HepG2 (cell line): ENCODE data around the gene IL1RAPL1. TPM values are rescaled to one million over a fixed set of nuclear protein-coding genes. Genes with fewer than 3 reads are reported as not detected.

Experiments used
- ATAC-seq: fragments of 200-7000 bp; cut with Tn5 transposase; 3 replicates; pipeline ENCODE4 v1.9.1; 2020; ENCODE audit warnings: mild to moderate bottlenecking, moderate library complexity
- BruUV-seq: library from RNA; stranded (reverse); fragments of 400-500 nt; replicated peaks from 2 replicates; lab custom pipeline; 2021; lab: Mats Ljungman, UMichigan
- CTCF ChIA-PET: fragments of 300-600 bp; formaldehyde crosslinking; extraction: SDS; loops from one replicate; lab custom pipeline; 2021; ENCODE audit warnings: low total read pairs, inconsistent platforms, low intra/inter-chr PET ratio; lab: Yijun Ruan, JAX
- POLR2A ChIA-PET: fragments of 350-600 bp; sonication (Branson Sonifier 250); formaldehyde crosslinking; loops from one replicate; lab custom pipeline; 2020; ENCODE audit warnings: antibody characterized with exemption, inconsistent platforms; lab: Yijun Ruan, JAX
- DNase-seq: peaks from one replicate; pipeline ENCODE4 v3.0.0-alpha.2; 2015; ENCODE audit warnings: low spot score
- FAIRE-seq: peaks from 3 replicates; lab custom pipeline; 2011; peaks lifted over from hg19 to GRCh38; lab: Jason Lieb, UNC
- H2AFZ ChIP-seq: one replicate; pipeline ENCODE4 v1.6.1; 2011; ENCODE audit warnings: low read length, inconsistent platforms
- H3K27ac ChIP-seq: fragments of 300-600 bp; 3 replicates; pipeline ENCODE4 v1.8.0; 2011; ENCODE audit warnings: mixed run types, mild to moderate bottlenecking, mixed read lengths, low read length, inconsistent platforms; ENCODE audit not compliant: insufficient read depth; ENCODE audit errors: extremely low read length
- H3K27me3 ChIP-seq, 2 experiments: fragments of 200-600 bp in 1 of 2; 2 replicates in 1 of 2; 3 replicates in 1 of 2; pipeline versions ENCODE4 v1.6.0 to v1.8.0; 2011; ENCODE audit warnings: low read length in 2 of 2, mild to moderate bottlenecking in 2 of 2, moderate library complexity in 2 of 2, inconsistent platforms in 1 of 2; ENCODE audit not compliant: insufficient read depth in 2 of 2, control insufficient read depth in 1 of 2
- H3K36me3 ChIP-seq, 2 experiments: fragments of 200-600 bp in 1 of 2; replicated peaks in 1 of 2; 2 replicates in 1 of 2; 3 replicates in 1 of 2; pipeline versions ENCODE4 v1.5.1 to v1.8.0; 2011; ENCODE audit warnings: low read length in 2 of 2, inconsistent platforms in 1 of 2; ENCODE audit not compliant: insufficient read depth in 2 of 2, control insufficient read depth in 1 of 2
- H3K4me1 ChIP-seq: 2 replicates; pipeline ENCODE4 v1.5.1; 2012; ENCODE audit warnings: low read length, inconsistent platforms; ENCODE audit not compliant: insufficient read depth
- H3K4me2 ChIP-seq: 2 replicates; pipeline ENCODE4 v1.6.0; 2011; ENCODE audit warnings: low read depth, low read length, inconsistent platforms
- H3K4me3 ChIP-seq, 3 experiments: fragments of 200-600 bp in 1 of 3; sonication (generic), shearing (Covaris generic) in 1 of 3; replicated peaks in 1 of 3; 2 replicates each; pipeline ENCODE4 v1.5.1; 2011 to 2016; ENCODE audit warnings: low read length in 3 of 3, inconsistent platforms in 2 of 3, low read depth in 2 of 3, mild to moderate bottlenecking in 2 of 3, control low read depth in 1 of 3, mixed read lengths in 1 of 3; ENCODE audit not compliant: insufficient read depth in 1 of 3
- H3K79me2 ChIP-seq: one replicate; pipeline ENCODE4 v1.6.1; 2011; ENCODE audit warnings: low read length, inconsistent platforms; ENCODE audit not compliant: insufficient read depth
- H3K9ac ChIP-seq: 2 replicates; pipeline ENCODE4 v1.6.0; 2011; ENCODE audit warnings: mild to moderate bottlenecking, low read depth, low read length, inconsistent platforms; ENCODE audit not compliant: insufficient read depth
- H3K9me3 ChIP-seq: 2 replicates; pipeline ENCODE4 v1.5.1; 2012; ENCODE audit warnings: mild to moderate bottlenecking, low read length
- H4K20me1 ChIP-seq: 2 replicates; pipeline ENCODE4 v1.6.0; 2011; ENCODE audit warnings: inconsistent platforms, mild to moderate bottlenecking, low read length, moderate library complexity; ENCODE audit not compliant: insufficient read depth
- BRD4 ChIP-seq: sonication (generic); formaldehyde crosslinking; IDR thresholded peaks from 2 replicates; pipeline ENCODE4 v1.4.0; 2020; ENCODE audit warnings: missing genetic modification reagents
- DR1 ChIP-seq: sonication (generic); formaldehyde crosslinking; IDR thresholded peaks from 2 replicates; pipeline ENCODE4 v1.8.0; 2021; ENCODE audit warnings: mild to moderate bottlenecking, missing genetic modification reagents, inconsistent platforms
- FOXC1 ChIP-seq: sonication (generic); formaldehyde crosslinking; IDR thresholded peaks from 2 replicates; pipeline ENCODE4 v1.8.0; 2022; ENCODE audit warnings: mild to moderate bottlenecking, missing genetic modification reagents, borderline replicate concordance
- GABPB1 ChIP-seq: IDR thresholded peaks from 2 replicates; pipeline ENCODE4 v1.6.1; 2016; ENCODE audit warnings: mild to moderate bottlenecking, missing genetic modification reagents, moderate library complexity, missing compliant biosample characterization
- RBM22 ChIP-seq: fragments of 200-400 bp; formaldehyde crosslinking; optimal IDR thresholded peaks from 2 replicates; pipeline ENCODE3; 2017; ENCODE audit warnings: mild to moderate bottlenecking, low read length, moderate library complexity
- ZMAT3 ChIP-seq: sonication (generic); formaldehyde crosslinking; conservative IDR thresholded peaks from 2 replicates; pipeline ENCODE4 v1.7.0; 2021; ENCODE audit warnings: missing genetic modification reagents
- ZNF124 ChIP-seq: sonication (generic); formaldehyde crosslinking; IDR thresholded peaks from 2 replicates; pipeline ENCODE4 v1.4.0; 2020; ENCODE audit warnings: missing genetic modification reagents
- ZNF24 ChIP-seq: fragments of 450-650 bp; IDR thresholded peaks from 2 replicates; pipeline ENCODE4 v1.6.1; 2017; ENCODE audit warnings: antibody characterized with exemption, mild to moderate bottlenecking
- ZNF333 ChIP-seq: sonication (generic); formaldehyde crosslinking; IDR thresholded peaks from 2 replicates; pipeline ENCODE4 v1.4.0; 2020; ENCODE audit warnings: mild to moderate bottlenecking, missing genetic modification reagents, borderline replicate concordance
- ZNF614 ChIP-seq: IDR thresholded peaks from 2 replicates; pipeline ENCODE4 v1.6.1; 2018; ENCODE audit warnings: missing biosample characterization, missing genetic modification reagents, inconsistent platforms, borderline replicate concordance
- WGBS: methylation state at CpG from one replicate; pipeline ENCODE4 v1.1.6; 2017; ENCODE audit warnings: low lambda C conversion rate; 5-methylcytosine and 5-hydroxymethylcytosine counted together
- in situ Hi-C: cut with HindIII; loops from 2 replicates; pipeline ENCODE4 v1.10.0; 2017; ENCODE audit warnings: low pct_unique_long_range_greater_than_20kb; ENCODE audit not compliant: extremely low pct_ligation_motif_present
- intact Hi-C: fragments of 100-400 bp; cut with micrococcal nuclease; formaldehyde crosslinking; loops from one replicate; pipeline ENCODE4 v1.10.0; 2022; ENCODE audit not compliant: unreplicated experiment
- polyA plus RNA-seq, 8 experiments: library from polyadenylated mRNA; depleted of rRNA in 3 of 8; stranded (reverse) in 7 of 8; unstranded in 1 of 8; fragments of >200 nt; fragmentation: Illumina TruSeq in 4 of 8; extraction: Trizol in 4 of 8; gene quantifications; 2 replicates each; pipeline versions ENCODE4 v1.2.1 to v1.2.3, GENCODE V29; 2011 to 2016; ENCODE audit warnings: low read depth in 4 of 8, missing spikeins in 1 of 8, mixed read lengths in 1 of 8; ENCODE audit not compliant: insufficient read depth in 1 of 8
- total RNA-seq, 5 experiments: library from RNA; depleted of rRNA; stranded (reverse); fragments of >200 nt; fragmentation: Illumina TruSeq; extraction: Trizol; gene quantifications; 2 replicates each; pipeline ENCODE4 v1.2.3, GENCODE V29; 2016; ENCODE audit warnings: low read depth in 1 of 5
- TF ChIP-seq, protein P1 (sequence below): sonication (generic); formaldehyde crosslinking; IDR thresholded peaks from 2 replicates; pipeline ENCODE4 v1.9.0; 2022; ENCODE audit warnings: missing genetic modification reagents, mild to moderate bottlenecking, borderline replicate concordance
- TF ChIP-seq, protein P2 (sequence below): IDR thresholded peaks from 2 replicates; pipeline ENCODE4 v1.6.1; 2012; ENCODE audit warnings: inconsistent platforms

IL1RAPL1 gene
- total and polyA plus RNA-seq, 2 of the 13 experiments (the other 11 are each of a cell fraction or from before 2014, with no cell fraction given): 0.04 TPM; not detected in 1

DNA sequence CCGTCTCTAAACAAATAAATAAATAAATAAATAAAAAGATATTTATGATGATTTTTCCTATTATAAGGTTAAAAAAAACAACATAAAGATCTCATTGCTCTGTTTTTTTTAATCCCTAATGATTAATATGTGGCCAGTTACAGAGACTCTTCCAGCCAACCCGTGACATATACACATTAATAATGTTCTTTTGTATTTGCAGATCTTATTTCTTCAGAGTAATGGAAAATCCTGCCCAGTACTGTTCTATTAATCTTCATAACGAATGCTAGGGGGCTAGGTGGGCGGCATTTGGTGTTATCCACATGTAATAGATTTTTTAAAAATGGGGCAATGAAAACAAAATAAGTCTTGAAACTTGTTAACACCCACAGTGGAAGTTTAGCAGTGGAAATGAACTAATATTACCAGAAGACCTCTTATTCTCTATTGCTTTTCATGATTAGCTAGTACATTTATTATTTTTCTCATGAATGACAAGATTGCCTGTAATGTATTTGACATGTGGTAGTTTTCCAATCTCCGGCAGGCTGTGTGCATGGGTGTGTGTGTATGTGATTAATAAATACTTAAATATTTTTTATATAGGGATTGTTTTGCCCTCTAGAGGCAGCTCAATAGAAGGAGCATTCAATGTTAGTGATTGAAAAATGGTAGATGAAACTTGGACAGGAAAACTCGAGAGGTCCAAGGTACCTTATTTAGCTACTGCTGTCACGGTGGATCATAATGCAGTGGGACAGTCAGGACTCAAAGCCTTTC, 457.4 kb downstream of the IL1RAPL1 start (continued):
- TF ChIP-seq GABPB1 (CRISPR knock-in tag): no peak

DNA sequence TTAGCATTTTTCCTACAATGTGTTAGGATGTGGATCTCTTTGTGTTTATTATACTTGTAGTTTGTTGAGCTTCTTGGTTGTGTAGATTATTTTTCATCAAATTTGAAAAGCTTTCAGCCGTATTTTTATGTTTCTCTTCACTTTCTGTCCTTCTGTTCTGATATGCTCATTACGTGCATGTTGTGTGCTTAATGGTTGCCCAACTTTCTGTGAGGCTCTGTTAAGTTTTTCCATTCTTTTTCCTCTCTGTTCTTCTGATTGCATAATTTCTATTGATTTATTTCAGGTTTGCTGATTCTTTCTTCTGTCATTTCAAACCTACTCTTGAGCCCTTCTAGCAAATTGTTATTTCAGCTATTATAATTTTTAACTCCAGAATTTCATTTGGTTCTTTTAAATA, 478.2 kb downstream of the IL1RAPL1 start:
- Histone ChIP-seq H2AFZ (no peak overlapping the region), H3K4me3 (no peak overlapping the region), H3K4me1 (no peaks in the 10 kb centered on the region), H3K27me3 (no peaks in the 10 kb centered on the region), H3K4me2 (no peak overlapping the region), H3K9me3 (no peaks in the 10 kb centered on the region), H3K36me3 (no peaks in the 10 kb centered on the region), H3K79me2 (no peaks in the 10 kb centered on the region), H3K9ac (no peak overlapping the region), H3K27ac (no peak overlapping the region)
- BruUV-seq: no TSS peak
- intact Hi-C loops: no loop called here
- no peak for ATAC-seq
- no peak for FAIRE-seq
- WGBS: 5% methylated on average over 2 of the region's 2 CpGs
- POLR2A ChIA-PET: no interaction called here
- in situ Hi-C loops: no loop called here
- DNase-seq: no peak
- CTCF ChIA-PET: no interaction called here
- TF ChIP-seq, protein P1, sequence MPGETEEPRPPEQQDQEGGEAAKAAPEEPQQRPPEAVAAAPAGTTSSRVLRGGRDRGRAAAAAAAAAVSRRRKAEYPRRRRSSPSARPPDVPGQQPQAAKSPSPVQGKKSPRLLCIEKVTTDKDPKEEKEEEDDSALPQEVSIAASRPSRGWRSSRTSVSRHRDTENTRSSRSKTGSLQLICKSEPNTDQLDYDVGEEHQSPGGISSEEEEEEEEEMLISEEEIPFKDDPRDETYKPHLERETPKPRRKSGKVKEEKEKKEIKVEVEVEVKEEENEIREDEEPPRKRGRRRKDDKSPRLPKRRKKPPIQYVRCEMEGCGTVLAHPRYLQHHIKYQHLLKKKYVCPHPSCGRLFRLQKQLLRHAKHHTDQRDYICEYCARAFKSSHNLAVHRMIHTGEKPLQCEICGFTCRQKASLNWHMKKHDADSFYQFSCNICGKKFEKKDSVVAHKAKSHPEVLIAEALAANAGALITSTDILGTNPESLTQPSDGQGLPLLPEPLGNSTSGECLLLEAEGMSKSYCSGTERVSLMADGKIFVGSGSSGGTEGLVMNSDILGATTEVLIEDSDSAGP: no peak
- no peak for TF ChIP-seq ZNF124 (CRISPR knock-in tag)
- no peak for TF ChIP-seq RBM22
- TF ChIP-seq DR1 (CRISPR knock-in tag): no peak
- no peak for TF ChIP-seq ZNF24
- TF ChIP-seq BRD4 (CRISPR knock-in tag): no peak
- TF ChIP-seq ZNF333 (CRISPR knock-in tag): no peak
- TF ChIP-seq ZMAT3: no peak
- no peak for TF ChIP-seq FOXC1 (CRISPR knock-in tag)
- TF ChIP-seq, protein P2, sequence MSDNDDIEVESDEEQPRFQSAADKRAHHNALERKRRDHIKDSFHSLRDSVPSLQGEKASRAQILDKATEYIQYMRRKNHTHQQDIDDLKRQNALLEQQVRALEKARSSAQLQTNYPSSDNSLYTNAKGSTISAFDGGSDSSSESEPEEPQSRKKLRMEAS: no peak
- no peak for TF ChIP-seq ZNF614 (CRISPR knock-in tag)
- TF ChIP-seq, all 625 proteins: peak for 0
- no peaks in the 10 kb centered on the region for H4K20me1 ChIP-seq
